Epithelial cell of esophagus (primary cell): ENCODE measurements around the gene NTMT1.
"Not testable (repeated sequence)": the region's sequence is repeated elsewhere in the genome, so short reads cannot be mapped to it uniquely, and the experiment has no call there.

Experiments
- DNase-seq: peaks from one replicate; pipeline ENCODE4 v3.0.0; 2010; ENCODE audit warnings: low read depth
- H3K4me3 ChIP-seq: 2 replicates; pipeline ENCODE4 v1.5.1; 2011; ENCODE audit warnings: mild to moderate bottlenecking, low read length, control low read depth
- TF ChIP-seq, protein P1 (sequence below): IDR thresholded peaks from 2 replicates; pipeline ENCODE4 v1.5.1; 2011; ENCODE audit warnings: low read depth, mild to moderate bottlenecking, low read length, control low read depth, inconsistent platforms; ENCODE audit not compliant: insufficient read depth; ENCODE audit errors: missing control alignments

Gene NTMT1

DNA sequence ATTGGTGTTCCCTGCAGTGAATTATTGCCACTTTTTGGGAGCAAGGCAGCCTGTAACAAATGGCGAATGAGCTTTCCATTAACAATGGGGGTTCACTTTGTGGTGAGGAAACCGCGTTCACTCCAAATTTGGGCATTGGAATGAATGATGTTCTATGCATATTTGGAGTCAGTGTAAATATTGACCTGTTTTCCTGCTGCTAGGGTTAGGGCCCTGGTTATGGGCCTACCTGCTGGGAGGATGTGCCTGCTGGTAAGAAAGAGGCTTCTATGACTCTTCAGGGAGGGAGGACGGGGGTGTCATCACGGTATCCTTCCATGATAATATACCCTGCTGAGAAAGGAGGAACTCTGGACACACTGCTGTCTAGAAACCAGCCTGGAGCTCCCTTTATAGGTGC lies 34.0 kb upstream of the NTMT1 start:
- no peak overlapping the region for H3K4me3 ChIP-seq
- TF ChIP-seq, protein P1, sequence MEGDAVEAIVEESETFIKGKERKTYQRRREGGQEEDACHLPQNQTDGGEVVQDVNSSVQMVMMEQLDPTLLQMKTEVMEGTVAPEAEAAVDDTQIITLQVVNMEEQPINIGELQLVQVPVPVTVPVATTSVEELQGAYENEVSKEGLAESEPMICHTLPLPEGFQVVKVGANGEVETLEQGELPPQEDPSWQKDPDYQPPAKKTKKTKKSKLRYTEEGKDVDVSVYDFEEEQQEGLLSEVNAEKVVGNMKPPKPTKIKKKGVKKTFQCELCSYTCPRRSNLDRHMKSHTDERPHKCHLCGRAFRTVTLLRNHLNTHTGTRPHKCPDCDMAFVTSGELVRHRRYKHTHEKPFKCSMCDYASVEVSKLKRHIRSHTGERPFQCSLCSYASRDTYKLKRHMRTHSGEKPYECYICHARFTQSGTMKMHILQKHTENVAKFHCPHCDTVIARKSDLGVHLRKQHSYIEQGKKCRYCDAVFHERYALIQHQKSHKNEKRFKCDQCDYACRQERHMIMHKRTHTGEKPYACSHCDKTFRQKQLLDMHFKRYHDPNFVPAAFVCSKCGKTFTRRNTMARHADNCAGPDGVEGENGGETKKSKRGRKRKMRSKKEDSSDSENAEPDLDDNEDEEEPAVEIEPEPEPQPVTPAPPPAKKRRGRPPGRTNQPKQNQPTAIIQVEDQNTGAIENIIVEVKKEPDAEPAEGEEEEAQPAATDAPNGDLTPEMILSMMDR = no peak
- no peak for DNase-seq

DNA sequence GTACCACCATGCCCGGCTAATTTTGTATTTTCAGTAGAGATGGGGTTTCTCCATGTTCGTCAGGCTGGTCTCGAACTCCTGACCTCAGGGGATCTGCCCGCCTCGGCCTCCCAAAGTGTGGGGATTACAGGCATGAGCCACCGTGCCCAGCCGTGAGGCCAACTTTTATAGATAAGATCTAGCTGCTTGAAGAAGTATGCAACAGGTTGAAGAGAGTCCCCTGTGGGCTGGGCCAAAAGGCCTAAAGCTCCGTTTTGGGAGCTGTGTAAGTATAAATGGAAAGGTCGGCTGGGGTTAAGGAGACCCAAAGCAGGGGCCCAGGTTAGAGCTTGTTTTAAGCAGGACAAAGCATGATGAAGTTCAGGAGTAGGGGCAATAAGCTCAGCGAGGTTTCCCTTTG lies 33.2 kb upstream of the NTMT1 start:
- not testable (repeated sequence) for H3K4me3 ChIP-seq

DNA sequence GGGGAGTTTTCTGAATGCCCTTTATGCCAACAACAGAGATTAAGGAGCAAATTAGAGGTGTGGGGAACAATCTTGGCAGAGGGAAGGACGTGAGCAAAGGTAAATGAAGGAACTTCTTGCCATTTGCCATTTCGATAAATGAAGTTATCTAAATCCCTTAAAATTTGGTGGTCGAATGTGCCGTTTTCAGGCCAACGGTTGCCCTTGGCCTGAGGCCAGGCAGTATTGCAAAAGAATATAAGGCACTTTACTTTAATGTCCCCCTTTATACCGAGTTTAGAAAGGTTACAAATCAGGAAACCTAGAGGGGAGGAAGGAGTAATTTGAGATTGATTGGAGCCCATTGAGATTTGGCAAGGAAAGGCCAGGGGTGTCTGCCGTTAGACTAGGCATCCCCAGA lies 31.3 kb upstream of the NTMT1 start:
- no peak overlapping the region for H3K4me3 ChIP-seq
- no peak for DNase-seq
- TF ChIP-seq, protein P1 = no peak

More for the DNA sequence above, 33.2 kb upstream of the NTMT1 start:
- DNase-seq = not testable (repeated sequence)

DNA sequence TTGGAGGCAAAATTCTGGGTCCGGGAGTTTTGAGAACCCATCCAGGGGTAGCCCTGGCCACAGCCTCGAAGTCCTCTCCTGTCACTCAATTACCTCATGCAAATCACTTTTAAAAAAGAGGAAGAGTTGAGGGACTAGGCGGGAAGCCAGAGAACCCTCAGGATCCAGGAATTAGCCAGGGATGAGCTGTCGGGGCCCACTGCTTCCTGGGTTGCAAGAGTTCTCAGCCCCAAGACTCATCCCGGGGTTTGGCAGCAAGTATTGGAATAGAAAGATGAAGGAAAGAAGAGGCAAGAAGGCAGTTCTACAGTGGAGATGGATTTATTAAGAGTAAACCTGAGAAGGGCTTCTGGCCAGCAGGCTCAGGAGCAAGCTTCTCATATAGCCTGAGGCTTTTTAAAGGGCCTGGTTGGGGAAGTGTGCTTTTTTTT lies 30.6 kb upstream of the NTMT1 start:
- H3K4me3 ChIP-seq = no peak overlapping the region
- TF ChIP-seq, protein P1 = no peak
- DNase-seq = peak; percentile 34

DNA sequence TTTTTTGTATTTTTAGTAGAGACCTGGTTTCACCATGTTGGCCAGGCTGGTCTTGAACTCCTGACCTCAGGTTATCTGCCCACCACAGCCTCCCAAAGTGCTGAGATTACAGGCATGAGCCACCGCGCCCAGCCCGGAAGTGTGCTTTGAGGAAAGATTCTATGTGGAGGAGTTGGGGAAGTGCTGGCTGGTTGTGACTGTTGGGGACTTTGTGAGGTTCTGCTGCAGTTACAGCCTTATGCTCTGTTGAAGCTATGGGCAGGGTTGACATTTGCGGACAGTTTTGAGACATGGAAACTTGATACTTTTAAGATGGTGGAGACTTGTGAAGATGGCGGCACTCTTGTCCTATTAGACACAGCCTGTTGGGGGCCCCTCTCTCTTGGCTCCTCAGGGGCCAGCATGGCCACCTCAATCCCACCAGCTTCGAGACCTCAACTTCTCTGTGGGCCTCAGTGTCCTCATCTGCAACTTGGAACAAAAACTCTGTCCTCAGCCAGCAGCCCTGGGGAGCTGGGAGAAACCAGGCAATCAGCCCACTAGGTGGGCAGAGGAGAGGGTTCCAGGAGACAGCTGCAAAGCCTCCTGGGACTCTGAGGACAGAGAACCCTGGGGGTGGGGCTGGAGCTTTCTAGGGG lies 29.9 kb upstream of the NTMT1 start:
- TF ChIP-seq, protein P1 = no peak
- H3K4me3 ChIP-seq = no peak overlapping the region
- no peak for DNase-seq

DNA sequence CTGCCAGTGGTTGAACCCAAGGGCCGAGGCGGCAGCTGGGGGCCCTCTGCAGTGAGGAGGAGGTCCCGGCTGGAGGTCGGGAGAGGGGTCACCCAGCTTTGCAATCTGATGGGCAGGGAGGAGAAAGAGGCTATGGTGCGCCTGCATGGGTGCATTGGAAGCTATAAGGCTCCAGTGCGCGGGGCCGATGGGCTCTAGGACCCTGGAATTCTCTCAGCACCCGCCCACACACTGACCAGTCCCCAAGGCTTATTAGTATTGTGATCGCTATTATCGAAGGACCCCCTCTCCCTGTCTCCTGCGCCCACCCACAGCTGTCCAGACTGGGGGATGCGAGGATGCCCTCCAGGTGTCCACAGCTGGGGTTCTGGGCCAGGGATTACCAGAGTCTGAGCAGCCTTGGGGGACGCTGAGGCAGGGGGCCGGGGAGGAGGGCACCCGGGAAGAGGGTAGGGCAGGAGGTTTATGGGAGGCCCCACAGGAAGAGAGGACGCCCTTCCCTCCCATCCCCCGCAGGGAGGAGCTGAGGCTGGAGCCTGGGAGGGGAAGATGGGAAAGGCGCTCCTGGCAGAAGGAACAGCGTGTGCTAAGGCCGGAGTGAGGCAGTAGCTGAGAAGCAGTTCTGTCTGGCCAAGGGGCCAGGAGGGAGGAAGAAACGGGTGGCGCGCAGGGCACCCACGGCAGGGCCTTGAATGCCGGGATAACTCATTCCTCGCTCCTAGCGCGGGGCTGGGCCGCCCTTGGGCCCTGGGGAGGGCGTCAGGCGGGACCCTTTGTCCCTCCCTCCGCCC lies 29.2 kb upstream of the NTMT1 start:
- DNase-seq = peak; percentile 38
- TF ChIP-seq, protein P1 = no peak
- H3K4me3 ChIP-seq = peak overlapping the region; percentile 16

DNA sequence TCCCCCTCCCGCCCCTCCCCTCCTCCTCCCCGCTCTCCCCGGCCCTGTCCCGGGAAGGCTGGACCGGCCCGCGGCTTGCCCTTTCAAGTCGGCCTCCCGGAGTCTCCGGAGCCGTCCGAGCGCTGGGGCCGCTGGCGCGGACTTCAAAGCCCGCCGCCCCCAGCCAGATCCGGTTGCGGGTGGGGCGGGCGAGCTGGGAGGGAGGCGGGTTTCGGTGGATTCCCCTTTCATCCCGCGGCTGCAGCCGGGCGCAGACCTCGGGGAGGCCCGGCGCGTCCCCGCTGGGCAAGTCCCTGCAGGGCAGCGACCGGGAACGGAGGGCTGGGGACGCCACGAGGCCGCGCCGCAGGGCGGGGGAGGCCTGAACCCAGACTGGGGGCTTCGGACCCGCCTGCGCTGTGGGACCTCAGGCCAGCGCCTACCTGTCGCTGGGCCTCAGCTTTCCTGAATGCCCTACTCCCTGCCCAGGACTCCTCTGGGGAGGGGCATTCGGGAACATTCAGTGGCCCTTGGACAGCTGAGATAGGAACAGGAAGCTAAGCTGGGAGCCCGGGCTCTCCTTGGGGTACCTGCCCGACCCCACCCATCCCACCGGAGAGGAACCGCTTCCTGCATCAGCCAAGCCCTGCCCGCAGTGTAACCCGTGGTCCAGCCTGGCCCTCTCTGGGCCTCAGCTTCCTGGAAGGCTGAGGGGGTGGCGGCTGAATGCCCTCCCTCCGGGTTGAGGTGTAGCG lies 28.4 kb upstream of the NTMT1 start:
- DNase-seq = peak; percentile 38
- TF ChIP-seq, protein P1 = no peak
- peak overlapping the region; percentile 31 for H3K4me3 ChIP-seq
